ENCODE data around the gene IL16.

IL16 gene

GRCh38 chr15:81362790-81363189, 166.1 kb downstream of the IL16 start:
- TF ChIP-seq FOXM1 (IDR thresholded peaks at IDR 0.05; ENCODE audit: borderline replicate concordance, low read depth), result no peak
- no peak for TF ChIP-seq EGR1 (IDR thresholded peaks at IDR 0.05)
- no peak for TF ChIP-seq REST (IDR thresholded peaks at IDR 0.05; ENCODE audit: low read depth)
- no peak for TF ChIP-seq USF1 (IDR thresholded peaks at IDR 0.05)
- TF ChIP-seq CREB1 (IDR thresholded peaks at IDR 0.05; ENCODE audit: low read depth), result no peak
- TF ChIP-seq TCF12 (IDR thresholded peaks at IDR 0.05; ENCODE audit: low read depth), result no peak
- TF ChIP-seq CEBPB (IDR thresholded peaks at IDR 0.05), result no peak
- TF ChIP-seq TEAD4 (IDR thresholded peaks at IDR 0.05), result no peak
- no peak for TF ChIP-seq RAD21 (IDR thresholded peaks at IDR 0.05; ENCODE audit: low read depth)
- no peak for TF ChIP-seq EP300 (IDR thresholded peaks at IDR 0.05; ENCODE audit: borderline replicate concordance)
- TF ChIP-seq MAX (IDR thresholded peaks at IDR 0.05), result no peak
- TF ChIP-seq ZBTB7A (IDR thresholded peaks at IDR 0.05; ENCODE audit: low read depth), result no peak
- TF ChIP-seq TAF1 (IDR thresholded peaks at IDR 0.05; ENCODE audit: low read depth), result no peak

GRCh38 chr15:81363276-81363675, 166.6 kb downstream of the IL16 start:
- TF ChIP-seq ZBTB7A (IDR thresholded peaks at IDR 0.05; ENCODE audit: low read depth) (no peak), CEBPB (IDR thresholded peaks at IDR 0.05) (no peak), USF1 (IDR thresholded peaks at IDR 0.05) (no peak), EP300 (IDR thresholded peaks at IDR 0.05; ENCODE audit: borderline replicate concordance) (no peak), EGR1 (IDR thresholded peaks at IDR 0.05) (no peak), FOXM1 (IDR thresholded peaks at IDR 0.05; ENCODE audit: borderline replicate concordance, low read depth) (no peak), RAD21 (IDR thresholded peaks at IDR 0.05; ENCODE audit: low read depth) (no peak), TAF1 (IDR thresholded peaks at IDR 0.05; ENCODE audit: low read depth) (no peak), REST (IDR thresholded peaks at IDR 0.05; ENCODE audit: low read depth) (no peak), NFIC (IDR thresholded peaks at IDR 0.05) (no peak), TEAD4 (IDR thresholded peaks at IDR 0.05) (no peak), CREB1 (IDR thresholded peaks at IDR 0.05; ENCODE audit: low read depth) (no peak), YY1 (IDR thresholded peaks at IDR 0.05; ENCODE audit: low read depth) (no peak), MAX (IDR thresholded peaks at IDR 0.05) (no peak), TCF12 (IDR thresholded peaks at IDR 0.05; ENCODE audit: low read depth) (no peak)
